Calu3 (cell line): ENCODE measurements around the gene METTL25. TPM values are rescaled to one million over a fixed set of nuclear protein-coding genes. Genes with fewer than 3 reads are reported as not detected.

Experiments used
- BruUV-seq: library from RNA; stranded (reverse); fragments of 400-500 nt; replicated peaks from 2 replicates; lab custom pipeline; 2021; lab: Mats Ljungman, UMichigan
- CTCF ChIA-PET: fragments of 300-600 bp; sonication (Branson Sonifier 250); formaldehyde crosslinking; loops from one replicate; lab custom pipeline; 2022; ENCODE audit warnings: antibody characterized with exemption; lab: Charles Lee
- DNase-seq: peaks from one replicate; pipeline ENCODE4 v3.0.0; 2022
- H3K27ac Mint-ChIP-seq: one replicate; pipeline ENCODE4 v1.8.0; 2022; ENCODE audit warnings: mixed read lengths; ENCODE audit not compliant: unreplicated experiment
- H3K27me3 Mint-ChIP-seq: one replicate; pipeline ENCODE4 v1.8.0; 2022; ENCODE audit warnings: mixed read lengths; ENCODE audit not compliant: unreplicated experiment
- H3K36me3 Mint-ChIP-seq: one replicate; pipeline ENCODE4 v1.8.0; 2022; ENCODE audit warnings: mild to moderate bottlenecking, moderate library complexity, mixed read lengths; ENCODE audit not compliant: insufficient read depth, unreplicated experiment
- H3K4me1 Mint-ChIP-seq: one replicate; pipeline ENCODE4 v1.8.0; 2022; ENCODE audit warnings: mild to moderate bottlenecking, low read depth, mixed read lengths; ENCODE audit not compliant: unreplicated experiment
- H3K4me3 Mint-ChIP-seq: one replicate; pipeline ENCODE4 v1.8.0; 2022; ENCODE audit warnings: mild to moderate bottlenecking, low read depth, moderate library complexity, mixed read lengths; ENCODE audit not compliant: unreplicated experiment
- H3K9me3 Mint-ChIP-seq: one replicate; pipeline ENCODE4 v1.8.0; 2022; ENCODE audit warnings: low read depth, mixed read lengths; ENCODE audit not compliant: unreplicated experiment
- intact Hi-C: fragments of 100-400 bp; cut with micrococcal nuclease; formaldehyde crosslinking; loops from one replicate; pipeline ENCODE4 v1.10.0; 2022; ENCODE audit not compliant: unreplicated experiment
- total RNA-seq: library from RNA; stranded (reverse); gene quantifications from 2 replicates; pipeline ENCODE4 v1.2.3, GENCODE V29; 2022
- TF ChIP-seq, protein P1 (sequence below): fragments of 200-600 bp; IDR thresholded peaks from one replicate; pipeline ENCODE4 v1.8.0; 2022; ENCODE audit warnings: antibody characterized with exemption; ENCODE audit not compliant: unreplicated experiment

The METTL25 gene
- total RNA-seq, 1 experiment from 2014 or later = 6.7 TPM

DNA sequence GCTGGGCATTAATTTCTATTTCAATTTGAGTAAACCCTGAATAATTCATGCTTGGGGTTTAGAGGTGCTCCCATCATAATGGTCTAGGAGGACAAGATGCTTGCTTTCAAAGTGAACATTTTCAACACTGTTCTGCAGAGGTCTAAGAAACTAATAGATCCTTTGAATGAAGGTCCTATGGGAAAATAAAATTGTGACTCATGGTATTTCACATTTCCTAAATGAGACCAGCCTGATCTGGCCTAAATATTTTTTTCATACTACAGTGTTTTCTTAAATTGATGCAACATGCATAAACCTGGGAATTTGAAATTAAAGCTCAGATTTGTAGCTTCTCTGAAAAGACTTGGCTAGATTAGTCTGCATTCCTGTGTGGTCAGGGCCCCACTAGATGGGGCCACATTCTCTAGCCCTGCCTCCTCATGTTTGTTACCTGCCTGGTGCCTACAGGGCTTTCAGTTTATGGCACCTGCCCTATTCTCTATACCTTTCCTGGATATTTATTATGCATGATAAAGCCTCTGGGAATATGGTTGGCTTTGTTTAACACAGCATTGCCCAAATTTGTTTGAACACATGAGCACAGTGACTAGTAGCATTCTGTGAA, 112.7 kb downstream of the METTL25 start:
- Mint-ChIP-seq H3K36me3 (no peaks in the 10 kb centered on the region), H3K27me3 (no peaks in the 10 kb centered on the region), H3K4me1 (peaks cover 13% of the 10 kb centered on the region), H3K4me3 (no peak overlapping the region), H3K27ac (no peak overlapping the region), H3K9me3 (no peaks in the 10 kb centered on the region)
- intact Hi-C loops = no loop called here
- no peak for DNase-seq
- CTCF ChIA-PET = no interaction called here
- TF ChIP-seq, protein P1, sequence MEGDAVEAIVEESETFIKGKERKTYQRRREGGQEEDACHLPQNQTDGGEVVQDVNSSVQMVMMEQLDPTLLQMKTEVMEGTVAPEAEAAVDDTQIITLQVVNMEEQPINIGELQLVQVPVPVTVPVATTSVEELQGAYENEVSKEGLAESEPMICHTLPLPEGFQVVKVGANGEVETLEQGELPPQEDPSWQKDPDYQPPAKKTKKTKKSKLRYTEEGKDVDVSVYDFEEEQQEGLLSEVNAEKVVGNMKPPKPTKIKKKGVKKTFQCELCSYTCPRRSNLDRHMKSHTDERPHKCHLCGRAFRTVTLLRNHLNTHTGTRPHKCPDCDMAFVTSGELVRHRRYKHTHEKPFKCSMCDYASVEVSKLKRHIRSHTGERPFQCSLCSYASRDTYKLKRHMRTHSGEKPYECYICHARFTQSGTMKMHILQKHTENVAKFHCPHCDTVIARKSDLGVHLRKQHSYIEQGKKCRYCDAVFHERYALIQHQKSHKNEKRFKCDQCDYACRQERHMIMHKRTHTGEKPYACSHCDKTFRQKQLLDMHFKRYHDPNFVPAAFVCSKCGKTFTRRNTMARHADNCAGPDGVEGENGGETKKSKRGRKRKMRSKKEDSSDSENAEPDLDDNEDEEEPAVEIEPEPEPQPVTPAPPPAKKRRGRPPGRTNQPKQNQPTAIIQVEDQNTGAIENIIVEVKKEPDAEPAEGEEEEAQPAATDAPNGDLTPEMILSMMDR = no peak
- BruUV-seq = no TSS peak

DNA sequence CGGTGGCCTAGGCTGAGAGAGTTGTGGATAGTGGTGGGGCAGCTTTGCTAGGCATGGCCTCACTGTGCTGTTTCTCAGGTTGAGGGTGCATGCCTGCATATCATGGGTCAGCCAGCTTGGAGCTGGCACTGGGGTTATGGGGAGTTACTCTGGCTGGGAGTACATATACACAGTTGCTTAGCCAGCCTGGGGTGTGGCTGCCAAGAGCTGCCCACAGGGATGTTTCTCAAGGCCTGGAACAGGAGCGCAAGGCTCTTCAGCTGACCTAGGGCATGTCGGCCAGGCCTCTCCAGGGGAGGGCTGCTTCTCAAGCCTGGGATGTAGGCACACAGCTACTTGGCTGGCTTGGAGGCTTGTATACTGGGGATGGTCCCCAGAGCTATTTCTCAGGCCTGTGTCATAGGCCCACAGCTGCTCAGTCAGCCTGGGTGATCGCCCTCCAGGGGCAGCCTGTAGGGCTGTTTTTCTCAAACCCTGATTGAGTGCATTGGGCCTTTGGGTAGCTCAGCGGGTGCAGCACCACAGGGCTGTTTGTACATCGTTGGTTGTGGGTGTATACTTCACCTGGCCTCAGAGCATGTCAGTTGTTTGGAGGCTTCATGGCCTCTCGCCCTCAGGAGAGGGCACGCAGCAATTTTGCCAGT, 114.9 kb downstream of the METTL25 start:
- BruUV-seq = no TSS peak
- no peak overlapping the region for H3K27ac Mint-ChIP-seq
- CTCF ChIA-PET = no interaction called here
- no peaks in the 10 kb centered on the region for H3K36me3 Mint-ChIP-seq
- no peak for DNase-seq
- no peaks in the 10 kb centered on the region for H3K27me3 Mint-ChIP-seq
- no peaks in the 10 kb centered on the region for H3K9me3 Mint-ChIP-seq
- no peak overlapping the region for H3K4me3 Mint-ChIP-seq
- H3K4me1 Mint-ChIP-seq = peaks cover 13% of the 10 kb centered on the region
- TF ChIP-seq, protein P1 = no peak
- intact Hi-C loops = no loop called here

DNA sequence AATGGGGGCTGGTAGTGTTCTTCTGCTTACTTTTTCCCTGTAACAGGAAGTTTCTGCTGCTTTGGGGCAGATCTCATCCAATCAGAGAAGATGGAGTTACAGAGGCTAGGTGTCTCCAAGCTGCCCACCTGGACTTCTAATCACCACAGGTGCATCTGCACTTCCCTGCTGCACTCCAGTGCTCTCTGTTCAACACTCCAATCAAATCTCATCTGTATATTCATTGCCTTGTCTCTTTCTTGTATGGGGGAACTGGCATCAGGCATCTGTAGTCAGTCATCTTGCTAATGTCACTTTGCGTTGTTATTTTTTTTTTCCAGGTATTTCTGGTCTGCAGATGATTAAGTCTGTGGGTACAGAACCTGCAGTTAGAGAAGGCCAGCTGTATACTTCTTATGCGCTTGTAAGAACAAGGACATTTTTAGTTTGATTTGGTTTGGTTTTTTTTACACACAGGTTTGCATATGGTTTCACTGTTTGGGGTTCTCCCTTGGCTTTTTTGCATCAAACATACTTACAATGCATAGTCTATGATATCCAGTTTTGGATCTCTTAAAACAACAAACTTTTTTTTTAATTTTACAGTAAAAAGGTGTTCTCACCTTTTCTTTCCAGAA, 116.0 kb downstream of the METTL25 start:
- H3K4me3 Mint-ChIP-seq = no peak overlapping the region
- no TSS peak for BruUV-seq
- peaks cover 13% of the 10 kb centered on the region for H3K4me1 Mint-ChIP-seq
- CTCF ChIA-PET = interaction anchor here (0.7 kb wide), 2 partner anchors 467 to 521 kb away, joined by 3 to 4 read pairs; no protein-coding TSS in a partner anchor
- TF ChIP-seq, protein P1 = no peak
- H3K36me3 Mint-ChIP-seq = no peaks in the 10 kb centered on the region
- intact Hi-C loops = no loop called here
- H3K9me3 Mint-ChIP-seq = no peaks in the 10 kb centered on the region
- no peak for DNase-seq
- no peaks in the 10 kb centered on the region for H3K27me3 Mint-ChIP-seq
- no peak overlapping the region for H3K27ac Mint-ChIP-seq

DNA sequence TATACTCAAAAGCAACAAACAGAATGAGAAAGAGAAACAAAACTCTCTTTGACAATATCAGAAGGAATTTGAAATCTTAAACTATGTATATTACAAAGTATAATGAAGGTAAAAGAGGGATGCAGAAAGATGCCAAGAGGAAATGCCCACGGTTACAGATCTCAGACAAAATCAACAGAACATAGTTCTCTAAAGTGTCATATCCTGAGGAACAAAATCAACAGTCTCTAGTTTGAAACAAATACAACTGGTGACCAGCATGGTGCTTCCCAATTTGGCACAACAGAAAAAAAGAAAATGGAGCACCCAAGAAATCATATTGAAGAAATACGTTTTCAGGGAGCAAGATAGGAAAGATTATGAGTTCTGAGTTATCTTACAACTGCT, 116.5 kb downstream of the METTL25 start:
- Mint-ChIP-seq H3K9me3 (no peaks in the 10 kb centered on the region), H3K4me3 (no peak overlapping the region), H3K4me1 (peaks cover 13% of the 10 kb centered on the region), H3K27ac (no peak overlapping the region), H3K27me3 (no peaks in the 10 kb centered on the region), H3K36me3 (no peaks in the 10 kb centered on the region)
- intact Hi-C loops = no loop called here
- DNase-seq = no peak
- TF ChIP-seq, protein P1 = no peak
- BruUV-seq = no TSS peak
- CTCF ChIA-PET = interaction anchor here (0.7 kb wide), 1 partner anchor 521 kb away, joined by 3 read pairs; no protein-coding TSS in a partner anchor
